HepG2 (cell line): ENCODE results near the gene NAV2. TPM values are rescaled to one million over a fixed set of nuclear protein-coding genes. Genes with fewer than 3 reads are reported as not detected.
A peak's percentile ranks its signal among the peaks of the same experiment; 100 is the strongest.

ENCODE experiments used
- ATAC-seq: fragments of 200-7000 bp; cut with Tn5 transposase; 3 replicates; pipeline ENCODE4 v1.9.1; 2020; ENCODE audit warnings: mild to moderate bottlenecking, moderate library complexity
- BruUV-seq: library from RNA; stranded (reverse); fragments of 400-500 nt; replicated peaks from 2 replicates; lab custom pipeline; 2021; lab: Mats Ljungman, UMichigan
- CTCF ChIA-PET: fragments of 300-600 bp; formaldehyde crosslinking; extraction: SDS; loops from one replicate; lab custom pipeline; 2021; ENCODE audit warnings: low total read pairs, inconsistent platforms, low intra/inter-chr PET ratio; lab: Yijun Ruan, JAX
- POLR2A ChIA-PET: fragments of 350-600 bp; sonication (Branson Sonifier 250); formaldehyde crosslinking; loops from one replicate; lab custom pipeline; 2020; ENCODE audit warnings: antibody characterized with exemption, inconsistent platforms; lab: Yijun Ruan, JAX
- DNase-seq: peaks from one replicate; pipeline ENCODE4 v3.0.0-alpha.2; 2015; ENCODE audit warnings: low spot score
- FAIRE-seq: peaks from 3 replicates; lab custom pipeline; 2011; peaks lifted over from hg19 to GRCh38; lab: Jason Lieb, UNC
- H2AFZ ChIP-seq: one replicate; pipeline ENCODE4 v1.6.1; 2011; ENCODE audit warnings: low read length, inconsistent platforms
- H3K27ac ChIP-seq: fragments of 300-600 bp; 3 replicates; pipeline ENCODE4 v1.8.0; 2011; ENCODE audit warnings: mixed run types, mild to moderate bottlenecking, mixed read lengths, low read length, inconsistent platforms; ENCODE audit not compliant: insufficient read depth; ENCODE audit errors: extremely low read length
- H3K27me3 ChIP-seq, 2 experiments: fragments of 200-600 bp in 1 of 2; 2 replicates in 1 of 2; 3 replicates in 1 of 2; pipeline versions ENCODE4 v1.6.0 to v1.8.0; 2011; ENCODE audit warnings: low read length in 2 of 2, mild to moderate bottlenecking in 2 of 2, moderate library complexity in 2 of 2, inconsistent platforms in 1 of 2; ENCODE audit not compliant: insufficient read depth in 2 of 2, control insufficient read depth in 1 of 2
- H3K36me3 ChIP-seq, 2 experiments: fragments of 200-600 bp in 1 of 2; replicated peaks in 1 of 2; 2 replicates in 1 of 2; 3 replicates in 1 of 2; pipeline versions ENCODE4 v1.5.1 to v1.8.0; 2011; ENCODE audit warnings: low read length in 2 of 2, inconsistent platforms in 1 of 2; ENCODE audit not compliant: insufficient read depth in 2 of 2, control insufficient read depth in 1 of 2
- H3K4me1 ChIP-seq: 2 replicates; pipeline ENCODE4 v1.5.1; 2012; ENCODE audit warnings: low read length, inconsistent platforms; ENCODE audit not compliant: insufficient read depth
- H3K4me2 ChIP-seq: 2 replicates; pipeline ENCODE4 v1.6.0; 2011; ENCODE audit warnings: low read depth, low read length, inconsistent platforms
- H3K4me3 ChIP-seq, 3 experiments: fragments of 200-600 bp in 1 of 3; sonication (generic), shearing (Covaris generic) in 1 of 3; replicated peaks in 1 of 3; 2 replicates each; pipeline ENCODE4 v1.5.1; 2011 to 2016; ENCODE audit warnings: low read length in 3 of 3, inconsistent platforms in 2 of 3, low read depth in 2 of 3, mild to moderate bottlenecking in 2 of 3, control low read depth in 1 of 3, mixed read lengths in 1 of 3; ENCODE audit not compliant: insufficient read depth in 1 of 3
- H3K79me2 ChIP-seq: one replicate; pipeline ENCODE4 v1.6.1; 2011; ENCODE audit warnings: low read length, inconsistent platforms; ENCODE audit not compliant: insufficient read depth
- H3K9ac ChIP-seq: 2 replicates; pipeline ENCODE4 v1.6.0; 2011; ENCODE audit warnings: mild to moderate bottlenecking, low read depth, low read length, inconsistent platforms; ENCODE audit not compliant: insufficient read depth
- H3K9me3 ChIP-seq: 2 replicates; pipeline ENCODE4 v1.5.1; 2012; ENCODE audit warnings: mild to moderate bottlenecking, low read length
- H4K20me1 ChIP-seq: 2 replicates; pipeline ENCODE4 v1.6.0; 2011; ENCODE audit warnings: inconsistent platforms, mild to moderate bottlenecking, low read length, moderate library complexity; ENCODE audit not compliant: insufficient read depth
- ARID3A ChIP-seq: IDR thresholded peaks from 2 replicates; pipeline ENCODE4 v1.6.1; 2012; ENCODE audit warnings: low read depth, low read length, improper control_type of control experiment
- BCL6 ChIP-seq: IDR thresholded peaks from 2 replicates; pipeline ENCODE4 v1.6.1; 2016; ENCODE audit warnings: missing genetic modification reagents, missing compliant biosample characterization
- DR1 ChIP-seq: sonication (generic); formaldehyde crosslinking; IDR thresholded peaks from 2 replicates; pipeline ENCODE4 v1.8.0; 2021; ENCODE audit warnings: mild to moderate bottlenecking, missing genetic modification reagents, inconsistent platforms
- GFI1 ChIP-seq: sonication (generic); formaldehyde crosslinking; IDR thresholded peaks from 2 replicates; pipeline ENCODE4 v1.5.0; 2020; ENCODE audit warnings: missing genetic modification reagents, mild to moderate bottlenecking, borderline replicate concordance
- GTF2F1 ChIP-seq: fragments of 150-350 bp; IDR thresholded peaks from 2 replicates; pipeline ENCODE4 v1.6.1; 2014; ENCODE audit warnings: low read length
- HIVEP1 ChIP-seq: sonication (generic); formaldehyde crosslinking; IDR thresholded peaks from 2 replicates; pipeline ENCODE4 v1.4.0; 2020; ENCODE audit warnings: mild to moderate bottlenecking, missing genetic modification reagents
- RERE ChIP-seq: IDR thresholded peaks from 2 replicates; pipeline ENCODE4 v1.6.1; 2016; ENCODE audit warnings: low read depth, missing genetic modification reagents, missing compliant biosample characterization
- ZBTB46 ChIP-seq: sonication (generic); formaldehyde crosslinking; IDR thresholded peaks from 2 replicates; pipeline ENCODE4 v1.4.0; 2020; ENCODE audit warnings: mild to moderate bottlenecking, missing genetic modification reagents, borderline replicate concordance
- ZMYM2 ChIP-seq: sonication (generic); formaldehyde crosslinking; IDR thresholded peaks from 2 replicates; pipeline ENCODE4 v1.8.0; 2022; ENCODE audit warnings: mild to moderate bottlenecking, missing genetic modification reagents
- ZNF580 ChIP-seq: IDR thresholded peaks from 2 replicates; pipeline ENCODE4 v1.6.1; 2016; ENCODE audit warnings: low read depth, borderline replicate concordance
- ZNF660 ChIP-seq: sonication (generic); formaldehyde crosslinking; IDR thresholded peaks from 2 replicates; pipeline ENCODE4 v1.5.1; 2020; ENCODE audit warnings: mild to moderate bottlenecking, low read depth, missing genetic modification reagents, borderline replicate concordance
- ZNF777 ChIP-seq: sonication (generic); formaldehyde crosslinking; IDR thresholded peaks from 2 replicates; pipeline ENCODE4 v1.4.0; 2020; ENCODE audit warnings: missing genetic modification reagents
- WGBS: methylation state at CpG from one replicate; pipeline ENCODE4 v1.1.6; 2017; ENCODE audit warnings: low lambda C conversion rate; 5-methylcytosine and 5-hydroxymethylcytosine counted together
- in situ Hi-C: cut with HindIII; loops from 2 replicates; pipeline ENCODE4 v1.10.0; 2017; ENCODE audit warnings: low pct_unique_long_range_greater_than_20kb; ENCODE audit not compliant: extremely low pct_ligation_motif_present
- intact Hi-C: fragments of 100-400 bp; cut with micrococcal nuclease; formaldehyde crosslinking; loops from one replicate; pipeline ENCODE4 v1.10.0; 2022; ENCODE audit not compliant: unreplicated experiment
- polyA plus RNA-seq, 8 experiments: library from polyadenylated mRNA; depleted of rRNA in 3 of 8; stranded (reverse) in 7 of 8; unstranded in 1 of 8; fragments of >200 nt; fragmentation: Illumina TruSeq in 4 of 8; extraction: Trizol in 4 of 8; gene quantifications; 2 replicates each; pipeline versions ENCODE4 v1.2.1 to v1.2.3, GENCODE V29; 2011 to 2016; ENCODE audit warnings: low read depth in 4 of 8, missing spikeins in 1 of 8, mixed read lengths in 1 of 8; ENCODE audit not compliant: insufficient read depth in 1 of 8
- total RNA-seq, 5 experiments: library from RNA; depleted of rRNA; stranded (reverse); fragments of >200 nt; fragmentation: Illumina TruSeq; extraction: Trizol; gene quantifications; 2 replicates each; pipeline ENCODE4 v1.2.3, GENCODE V29; 2016; ENCODE audit warnings: low read depth in 1 of 5

The NAV2 gene
- total and polyA plus RNA-seq, 2 of the 13 experiments (the other 11 are each of a cell fraction or from before 2014, with no cell fraction given), result 9.3 to 34.6 TPM

- peak; percentile 17; the same call in 1 of the 2 replicates for TF ChIP-seq ZMYM2 (CRISPR knock-in tag)
- TF ChIP-seq DR1 (CRISPR knock-in tag), result no peak
- TF ChIP-seq ZBTB46 (CRISPR knock-in tag), result no peak
- TF ChIP-seq ZNF777 (CRISPR knock-in tag), result no peak
- no peak for TF ChIP-seq GTF2F1
- TF ChIP-seq BCL6 (CRISPR knock-in tag), result no peak
- peak; percentile 50; the same call in 1 of the 2 replicates for TF ChIP-seq ZNF580 (CRISPR knock-in tag)
- TF ChIP-seq HIVEP1, result no peak
- no peak for TF ChIP-seq GFI1
Measured at GRCh38 chr11:19712281-19713195, at the start of gene NAV2 (continued).

- WGBS, result 0% methylated on average over 1 of the region's 1 CpG
- Histone ChIP-seq H3K27ac (no peak overlapping the region), H3K4me1 (no peaks in the 10 kb centered on the region), H3K9ac (no peak overlapping the region), H3K4me3 (no peak overlapping the region), H3K79me2 (no peaks in the 10 kb centered on the region), H3K27me3 (peaks cover 0 to 3% of the 10 kb centered on the region in 2 experiments; a peak in 1 of 5 replicates), H4K20me1 (no peaks in the 10 kb centered on the region), H3K4me2 (no peak overlapping the region), H3K36me3 (no peaks in the 10 kb centered on the region), H2AFZ (no peak overlapping the region), H3K9me3 (no peaks in the 10 kb centered on the region)
- ChIA-PET CTCF (no interaction called here), POLR2A (no interaction called here)
- no peak for ATAC-seq
- in situ Hi-C loops (no loop called here), intact Hi-C loops (no loop called here)
- BruUV-seq, result no TSS peak
- no peak for FAIRE-seq
- DNase-seq, result no peak
- TF ChIP-seq RERE (CRISPR knock-in tag) (no peak), ARID3A (no peak), ZNF660 (CRISPR knock-in tag) (no peak)
Measured at GRCh38 chr11:19663206-19663605, 49.4 kb upstream of the NAV2 start.
